ENCODE data around the gene FILIP1L.
"Not testable (repeated sequence)": the region's sequence is repeated elsewhere in the genome, so short reads cannot be mapped to it uniquely, and the experiment has no call there.

Gene FILIP1L

DNA sequence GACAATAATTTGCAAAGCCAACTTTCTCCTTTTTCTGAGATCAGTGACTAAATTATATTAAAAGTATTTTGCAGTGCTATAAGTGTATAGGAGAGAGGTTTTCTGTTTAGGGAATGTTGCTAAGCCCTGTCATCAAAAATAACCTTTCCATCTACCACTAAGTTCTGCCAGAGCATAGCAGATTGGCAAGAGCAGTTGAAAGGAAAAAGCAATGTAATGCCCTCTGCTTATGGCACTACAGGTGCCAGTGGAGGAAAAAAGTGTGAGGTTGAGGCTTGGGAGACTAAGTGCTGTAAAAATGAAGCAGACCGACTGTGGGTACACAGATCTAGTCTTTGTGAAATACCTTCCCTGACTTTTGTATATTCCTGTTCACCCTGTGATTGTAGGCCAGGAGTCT, 11.5 kb downstream of the FILIP1L start:
- TF ChIP-seq, protein P1, sequence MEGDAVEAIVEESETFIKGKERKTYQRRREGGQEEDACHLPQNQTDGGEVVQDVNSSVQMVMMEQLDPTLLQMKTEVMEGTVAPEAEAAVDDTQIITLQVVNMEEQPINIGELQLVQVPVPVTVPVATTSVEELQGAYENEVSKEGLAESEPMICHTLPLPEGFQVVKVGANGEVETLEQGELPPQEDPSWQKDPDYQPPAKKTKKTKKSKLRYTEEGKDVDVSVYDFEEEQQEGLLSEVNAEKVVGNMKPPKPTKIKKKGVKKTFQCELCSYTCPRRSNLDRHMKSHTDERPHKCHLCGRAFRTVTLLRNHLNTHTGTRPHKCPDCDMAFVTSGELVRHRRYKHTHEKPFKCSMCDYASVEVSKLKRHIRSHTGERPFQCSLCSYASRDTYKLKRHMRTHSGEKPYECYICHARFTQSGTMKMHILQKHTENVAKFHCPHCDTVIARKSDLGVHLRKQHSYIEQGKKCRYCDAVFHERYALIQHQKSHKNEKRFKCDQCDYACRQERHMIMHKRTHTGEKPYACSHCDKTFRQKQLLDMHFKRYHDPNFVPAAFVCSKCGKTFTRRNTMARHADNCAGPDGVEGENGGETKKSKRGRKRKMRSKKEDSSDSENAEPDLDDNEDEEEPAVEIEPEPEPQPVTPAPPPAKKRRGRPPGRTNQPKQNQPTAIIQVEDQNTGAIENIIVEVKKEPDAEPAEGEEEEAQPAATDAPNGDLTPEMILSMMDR (IDR thresholded peaks at IDR 0.05; ENCODE audit: borderline replicate concordance, insufficient read depth, low read depth, low read length): no peak

GRCh38 chr3:100100425-100100824, 13.9 kb downstream of the FILIP1L start:
- TF ChIP-seq, protein P1 (IDR thresholded peaks at IDR 0.05; ENCODE audit: borderline replicate concordance, insufficient read depth, low read depth, low read length): no peak
- H3K4me3 ChIP-seq (ENCODE audit: low read depth, low read length): no peak overlapping the region

More for the DNA sequence above, 11.5 kb downstream of the FILIP1L start:
- H3K4me3 ChIP-seq (ENCODE audit: low read depth, low read length): no peak overlapping the region

- TF ChIP-seq, protein P1 (IDR thresholded peaks at IDR 0.05; ENCODE audit: borderline replicate concordance, insufficient read depth, low read depth, low read length): no peak
- H3K4me3 ChIP-seq (ENCODE audit: low read depth, low read length): no peak overlapping the region
Measured at GRCh38 chr3:100099621-100100020, 14.7 kb downstream of the FILIP1L start.

- TF ChIP-seq, protein P1 (IDR thresholded peaks at IDR 0.05; ENCODE audit: borderline replicate concordance, insufficient read depth, low read depth, low read length): no peak
- H3K4me3 ChIP-seq (ENCODE audit: low read depth, low read length): no peak overlapping the region
Measured at GRCh38 chr3:100098784-100099070, 15.6 kb downstream of the FILIP1L start.

- TF ChIP-seq, protein P1 (IDR thresholded peaks at IDR 0.05; ENCODE audit: borderline replicate concordance, insufficient read depth, low read depth, low read length): no peak
- no peak overlapping the region for H3K4me3 ChIP-seq (ENCODE audit: low read depth, low read length)
Measured at GRCh38 chr3:100097919-100098783, 16.1 kb downstream of the FILIP1L start.

DNA sequence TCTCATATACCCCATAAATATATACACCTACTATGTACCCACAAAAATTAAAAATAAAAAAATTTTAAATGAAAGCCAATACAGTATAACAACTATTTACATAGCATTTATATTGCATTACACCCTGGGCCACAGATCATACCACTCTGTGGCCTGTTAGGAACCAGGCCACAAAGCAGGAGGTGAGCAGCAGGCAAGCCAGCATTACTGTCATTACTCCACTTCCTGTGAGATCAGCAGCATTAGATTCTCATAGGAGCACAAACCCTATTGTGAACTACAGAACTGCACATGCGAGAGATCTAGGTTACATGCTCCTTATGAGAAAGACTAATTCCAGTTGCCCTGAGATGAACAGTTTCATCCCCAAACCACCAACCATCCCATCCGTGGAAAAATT, 17.4 kb downstream of the FILIP1L start:
- TF ChIP-seq, protein P1 (IDR thresholded peaks at IDR 0.05; ENCODE audit: borderline replicate concordance, insufficient read depth, low read depth, low read length): no peak
- H3K4me3 ChIP-seq (ENCODE audit: low read depth, low read length): no peak overlapping the region

DNA sequence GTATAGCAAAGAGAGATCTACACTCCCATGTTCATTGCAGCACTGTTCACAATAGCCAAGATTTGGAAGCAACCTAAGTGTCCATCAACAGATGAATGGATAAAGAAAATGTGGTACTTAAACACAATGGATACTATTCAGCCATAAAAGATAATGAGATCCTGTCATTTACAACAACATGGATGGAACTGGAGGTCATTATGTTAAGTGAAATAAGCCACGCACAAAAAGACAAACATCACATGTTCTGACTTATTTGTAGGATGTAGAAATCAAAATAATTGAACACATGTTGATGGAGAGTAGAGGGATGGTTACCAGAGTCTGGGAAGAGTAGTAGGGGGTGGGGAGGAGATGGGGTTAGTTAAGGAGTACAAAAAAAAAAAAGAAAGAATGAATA, 18.0 kb downstream of the FILIP1L start:
- not testable (repeated sequence) for H3K4me3 ChIP-seq (ENCODE audit: low read depth, low read length)

All from GM12875 (cell line).